Osteoblast (primary cell): ENCODE results near the gene CHRNA4. TPM values are rescaled to one million over a fixed set of nuclear protein-coding genes. Genes with fewer than 3 reads are reported as not detected.

Experiments used
- DNase-seq: peaks from one replicate; pipeline ENCODE4 v3.0.0; 2011; ENCODE audit warnings: low spot score, mixed read lengths; ENCODE audit not compliant: insufficient read length; ENCODE audit errors: missing footprints
- H2AFZ ChIP-seq: 2 replicates; pipeline ENCODE4 v1.6.0; 2011; ENCODE audit warnings: mild to moderate bottlenecking, low read length
- H3K27ac ChIP-seq: 2 replicates; pipeline ENCODE4 v1.5.1; 2011; ENCODE audit warnings: mild to moderate bottlenecking, low read depth, low read length, moderate library complexity
- H3K27me3 ChIP-seq: 2 replicates; pipeline ENCODE4 v1.6.0; 2012; ENCODE audit warnings: mild to moderate bottlenecking, control low read depth, inconsistent platforms, low read length, moderate library complexity; ENCODE audit not compliant: insufficient read depth
- H3K36me3 ChIP-seq: 2 replicates; pipeline ENCODE4 v1.5.1; 2011; ENCODE audit warnings: mild to moderate bottlenecking, low read length, control low read depth, moderate library complexity; ENCODE audit not compliant: insufficient read depth
- H3K4me1 ChIP-seq: 2 replicates; pipeline ENCODE4 v1.5.1; 2011; ENCODE audit warnings: mild to moderate bottlenecking, low read length, control low read depth, moderate library complexity; ENCODE audit not compliant: insufficient read depth
- H3K4me2 ChIP-seq: 2 replicates; pipeline ENCODE4 v1.6.0; 2011; ENCODE audit warnings: mild to moderate bottlenecking, low read length; ENCODE audit not compliant: insufficient read depth
- H3K4me3 ChIP-seq: fragments of 200-600 bp; sonication (generic); 3 replicates; pipeline ENCODE4 v1.5.1; 2012; ENCODE audit warnings: mild to moderate bottlenecking, low read length, inconsistent platforms; ENCODE audit not compliant: insufficient read depth
- H3K79me2 ChIP-seq: 2 replicates; pipeline ENCODE4 v1.6.0; 2012; ENCODE audit warnings: mild to moderate bottlenecking, low read length, control low read depth, inconsistent platforms; ENCODE audit not compliant: insufficient read depth
- H3K9me3 ChIP-seq: 2 replicates; pipeline ENCODE4 v1.5.1; 2011; ENCODE audit warnings: low read depth, low read length, control low read depth
- H4K20me1 ChIP-seq: 2 replicates; pipeline ENCODE4 v1.6.0; 2012; ENCODE audit warnings: mild to moderate bottlenecking, low read length, control low read depth; ENCODE audit not compliant: insufficient read depth
- total RNA-seq: library from RNA; depleted of rRNA; stranded (reverse); fragments of >200 nt; gene quantifications from 2 replicates; pipeline ENCODE4 v1.2.3, GENCODE V29; 2012
- TF ChIP-seq, protein P1 (sequence below): IDR thresholded peaks from 2 replicates; pipeline ENCODE4 v1.5.1; 2011; ENCODE audit warnings: mild to moderate bottlenecking, low read depth, low read length, moderate library complexity; ENCODE audit errors: extremely low read depth

Gene CHRNA4
- total RNA-seq, 1 donor, result not detected

DNA sequence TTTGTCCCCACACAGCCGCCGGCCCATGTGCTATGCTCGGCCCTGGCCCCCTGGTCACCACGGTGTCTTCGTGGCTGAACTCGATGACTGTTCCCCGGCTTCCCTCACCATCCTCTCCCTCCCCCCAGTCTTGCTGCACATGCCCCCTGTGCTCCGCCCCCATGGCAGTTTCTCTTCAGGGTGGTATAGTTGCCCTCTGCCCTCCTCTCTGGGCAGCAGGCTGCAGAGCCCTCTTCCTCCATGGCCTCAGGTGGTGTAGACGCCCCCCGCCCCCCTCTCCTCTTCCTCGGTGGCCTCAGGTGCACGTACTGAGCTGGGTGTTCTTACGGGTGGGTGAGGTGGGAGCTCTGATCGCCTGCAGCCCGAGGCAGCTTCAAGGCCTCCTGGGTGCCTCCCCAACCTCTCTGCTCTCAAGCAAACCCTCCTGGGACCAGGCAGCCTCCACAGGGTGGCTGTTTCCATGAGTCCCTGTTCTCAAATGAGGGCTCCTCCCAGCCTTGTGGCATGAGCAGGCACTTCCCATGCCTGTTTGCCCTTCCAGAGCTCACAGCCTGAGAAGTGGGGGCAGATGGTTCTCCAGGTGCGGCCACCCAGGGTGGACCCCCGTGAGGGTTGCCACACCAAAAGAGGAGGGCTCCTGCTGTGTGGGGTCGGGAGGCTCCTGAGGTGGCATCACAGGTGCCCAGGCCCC, 43.4 kb downstream of the CHRNA4 start:
- no peak overlapping the region for H3K4me2 ChIP-seq
- no peak overlapping the region for H3K4me3 ChIP-seq
- no peaks in the 10 kb centered on the region for H3K79me2 ChIP-seq
- no peak overlapping the region for H2AFZ ChIP-seq
- H3K4me1 ChIP-seq, result no peaks in the 10 kb centered on the region
- H4K20me1 ChIP-seq, result no peaks in the 10 kb centered on the region
- TF ChIP-seq, protein P1, sequence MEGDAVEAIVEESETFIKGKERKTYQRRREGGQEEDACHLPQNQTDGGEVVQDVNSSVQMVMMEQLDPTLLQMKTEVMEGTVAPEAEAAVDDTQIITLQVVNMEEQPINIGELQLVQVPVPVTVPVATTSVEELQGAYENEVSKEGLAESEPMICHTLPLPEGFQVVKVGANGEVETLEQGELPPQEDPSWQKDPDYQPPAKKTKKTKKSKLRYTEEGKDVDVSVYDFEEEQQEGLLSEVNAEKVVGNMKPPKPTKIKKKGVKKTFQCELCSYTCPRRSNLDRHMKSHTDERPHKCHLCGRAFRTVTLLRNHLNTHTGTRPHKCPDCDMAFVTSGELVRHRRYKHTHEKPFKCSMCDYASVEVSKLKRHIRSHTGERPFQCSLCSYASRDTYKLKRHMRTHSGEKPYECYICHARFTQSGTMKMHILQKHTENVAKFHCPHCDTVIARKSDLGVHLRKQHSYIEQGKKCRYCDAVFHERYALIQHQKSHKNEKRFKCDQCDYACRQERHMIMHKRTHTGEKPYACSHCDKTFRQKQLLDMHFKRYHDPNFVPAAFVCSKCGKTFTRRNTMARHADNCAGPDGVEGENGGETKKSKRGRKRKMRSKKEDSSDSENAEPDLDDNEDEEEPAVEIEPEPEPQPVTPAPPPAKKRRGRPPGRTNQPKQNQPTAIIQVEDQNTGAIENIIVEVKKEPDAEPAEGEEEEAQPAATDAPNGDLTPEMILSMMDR, result no peak
- H3K9me3 ChIP-seq, result no peaks in the 10 kb centered on the region
- H3K36me3 ChIP-seq, result no peaks in the 10 kb centered on the region
- H3K27me3 ChIP-seq, result no peaks in the 10 kb centered on the region
- DNase-seq, result no peak
- no peak overlapping the region for H3K27ac ChIP-seq

DNA sequence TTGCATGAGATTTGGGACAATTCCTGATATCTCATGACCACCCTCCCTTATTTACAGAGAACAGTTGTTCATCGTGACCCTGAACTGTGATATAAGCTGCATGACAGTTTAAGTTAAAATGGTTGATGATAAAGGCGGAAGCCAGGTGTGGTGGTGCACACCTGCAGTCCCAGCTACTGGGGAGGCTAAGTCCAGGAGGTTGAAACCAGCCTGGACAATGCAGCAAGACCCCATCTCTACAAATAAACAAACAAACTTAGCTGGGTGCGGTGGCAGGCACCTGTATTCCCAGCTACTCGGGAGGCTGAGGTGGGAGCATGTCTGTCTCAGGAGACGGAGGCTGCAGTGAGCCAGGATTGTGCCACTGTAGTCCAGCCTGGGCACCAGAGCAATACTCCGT, 44.1 kb downstream of the CHRNA4 start:
- Histone ChIP-seq H3K4me3 (no peak overlapping the region), H3K4me1 (no peaks in the 10 kb centered on the region), H3K9me3 (no peaks in the 10 kb centered on the region), H3K4me2 (no peak overlapping the region), H3K27me3 (no peaks in the 10 kb centered on the region), H3K36me3 (no peaks in the 10 kb centered on the region), H3K79me2 (no peaks in the 10 kb centered on the region), H2AFZ (no peak overlapping the region), H4K20me1 (no peaks in the 10 kb centered on the region), H3K27ac (no peak overlapping the region)
- TF ChIP-seq, protein P1, result no peak
- no peak for DNase-seq

DNA sequence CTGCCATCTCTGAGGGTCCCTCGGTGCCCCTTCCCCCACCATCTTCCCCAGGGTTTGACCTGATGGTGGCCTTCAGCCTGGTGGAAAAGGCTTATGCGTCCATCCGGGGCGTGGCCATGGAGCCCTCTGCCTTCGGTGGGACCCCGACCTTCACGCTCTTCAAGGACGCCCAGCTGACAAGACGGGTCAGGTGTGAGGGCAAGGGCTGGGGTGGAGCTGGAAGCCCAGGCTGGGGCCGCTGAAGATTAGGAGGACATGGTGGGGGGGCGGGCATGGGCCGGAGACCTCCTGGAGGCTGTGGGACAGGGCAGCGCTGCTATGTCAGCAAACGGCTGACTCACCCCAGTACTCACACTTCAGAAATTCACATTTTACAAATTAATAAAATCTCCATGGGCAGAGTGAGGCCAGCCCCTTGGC, 44.6 kb downstream of the CHRNA4 start:
- Histone ChIP-seq H3K79me2 (no peaks in the 10 kb centered on the region), H3K27ac (no peak overlapping the region), H2AFZ (no peak overlapping the region), H3K4me1 (no peaks in the 10 kb centered on the region), H3K4me2 (no peak overlapping the region), H3K9me3 (no peaks in the 10 kb centered on the region), H3K36me3 (no peaks in the 10 kb centered on the region), H3K4me3 (no peak overlapping the region), H3K27me3 (no peaks in the 10 kb centered on the region), H4K20me1 (no peaks in the 10 kb centered on the region)
- TF ChIP-seq, protein P1, result no peak
- DNase-seq, result peak; percentile 94

DNA sequence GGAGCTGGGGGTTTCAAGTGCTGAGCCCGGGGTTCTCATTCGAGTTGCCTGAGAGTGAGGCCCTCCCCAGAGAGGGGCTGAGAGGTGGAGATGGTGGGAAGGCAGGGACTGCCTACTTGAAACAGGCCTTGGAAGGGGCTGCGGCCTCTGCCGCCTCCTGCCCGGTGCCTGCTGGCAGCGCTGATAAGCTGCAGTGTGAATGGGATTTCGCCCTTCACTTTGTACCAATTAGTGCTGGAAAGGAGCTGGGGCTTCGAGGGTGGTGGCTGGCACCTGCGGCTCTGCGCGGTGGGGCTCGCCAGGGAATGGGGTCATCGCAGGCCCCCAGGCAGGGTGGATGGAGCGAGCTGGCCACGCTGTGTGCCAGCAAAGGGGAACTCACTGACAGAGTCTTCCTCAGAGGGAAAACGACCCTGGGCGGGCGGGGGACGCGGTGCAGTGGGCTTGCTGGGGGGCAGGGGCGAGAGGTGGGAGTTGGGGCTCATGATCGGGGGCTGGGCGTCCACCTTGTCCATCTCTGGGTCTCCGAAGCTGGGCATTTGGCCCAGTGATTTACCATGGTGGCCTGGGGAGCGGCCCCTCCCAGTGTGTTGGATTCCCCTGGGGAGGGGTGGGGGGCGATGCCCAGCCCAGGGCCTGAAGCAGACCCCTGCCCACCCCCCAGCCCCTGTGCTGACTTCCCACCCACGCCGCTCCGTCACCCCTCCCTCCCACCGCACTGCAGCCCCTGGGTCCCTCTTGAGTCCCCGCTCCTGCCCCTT, 45.2 kb downstream of the CHRNA4 start:
- Histone ChIP-seq H3K4me3 (no peak overlapping the region), H3K79me2 (no peaks in the 10 kb centered on the region), H3K9me3 (no peaks in the 10 kb centered on the region), H3K4me2 (no peak overlapping the region), H3K4me1 (no peaks in the 10 kb centered on the region), H2AFZ (no peak overlapping the region), H3K27me3 (no peaks in the 10 kb centered on the region), H4K20me1 (no peaks in the 10 kb centered on the region), H3K27ac (no peak overlapping the region), H3K36me3 (no peaks in the 10 kb centered on the region)
- TF ChIP-seq, protein P1, result no peak
- no peak for DNase-seq
